HAP-1 (cell line): ENCODE measurements around the gene SLC13A3.

ENCODE experiments used
- DNase-seq, 2 experiments: peaks; one replicate each; pipeline ENCODE4 v3.0.0-alpha.2; 2016 to 2020; ENCODE audit warnings: low spot score in 2 of 2
- H3K27me3 ChIP-seq: fragments of 250-450 bp; sonication (Bioruptor Pico); 2 replicates; pipeline ENCODE4 v1.5.1; 2020; ENCODE audit warnings: low read depth, mild to moderate bottlenecking, moderate library complexity
- H3K36me3 ChIP-seq: fragments of 250-450 bp; sonication (Bioruptor Pico); replicated peaks from 2 replicates; pipeline ENCODE4 v1.5.1; 2020; ENCODE audit warnings: mild to moderate bottlenecking
- H3K4me1 ChIP-seq: fragments of 250-450 bp; sonication (Bioruptor Pico); 2 replicates; pipeline ENCODE4 v1.5.1; 2020; ENCODE audit warnings: mild to moderate bottlenecking
- H3K4me3 ChIP-seq: fragments of 250-450 bp; sonication (Bioruptor Pico); 2 replicates; pipeline ENCODE4 v1.5.1; 2020; ENCODE audit warnings: mild to moderate bottlenecking, moderate library complexity
- H3K9me3 ChIP-seq: fragments of 250-450 bp; sonication (Bioruptor Pico); 2 replicates; pipeline ENCODE4 v1.5.1; 2020; ENCODE audit warnings: mild to moderate bottlenecking, moderate library complexity
- in situ Hi-C: fragments of 300-500 bp; cut with MboI; formaldehyde crosslinking; loops from 3 replicates; pipeline ENCODE4 v1.14.3; 2020; ENCODE audit warnings: low sequenced_read_pairs, inconsistent platforms, mixed read lengths

Gene SLC13A3

GRCh38 chr20:46562373-46563169, 88.7 kb downstream of the SLC13A3 start:
- Histone ChIP-seq H3K4me3 (peak overlapping the region; percentile 11), H3K4me1 (no peaks in the 10 kb centered on the region; the same call in none of the 2 replicates), H3K36me3 (no peaks in the 10 kb centered on the region), H3K9me3 (no peaks in the 10 kb centered on the region), H3K27me3 (peaks cover 2% of the 10 kb centered on the region; the same call in 1 of the 2 replicates)
- in situ Hi-C loops: no loop called here
- DNase-seq: peak; percentile 45 to 84

- Histone ChIP-seq H3K27me3 (peaks cover 2% of the 10 kb centered on the region; the same call in 1 of the 2 replicates), H3K4me1 (no peaks in the 10 kb centered on the region; the same call in none of the 2 replicates), H3K4me3 (peak overlapping the region; percentile 11), H3K36me3 (no peaks in the 10 kb centered on the region), H3K9me3 (no peaks in the 10 kb centered on the region)
- in situ Hi-C loops: no loop called here
- no peak for DNase-seq
Measured at GRCh38 chr20:46562009-46562372, 89.3 kb downstream of the SLC13A3 start.

GRCh38 chr20:46559685-46560440, 91.4 kb downstream of the SLC13A3 start:
- peaks cover 1% of the 10 kb centered on the region; the same call in 1 of the 2 replicates for H3K27me3 ChIP-seq
- no peak for DNase-seq
- H3K36me3 ChIP-seq: no peaks in the 10 kb centered on the region
- in situ Hi-C loops: no loop called here
- H3K4me1 ChIP-seq: no peaks in the 10 kb centered on the region; the same call in none of the 2 replicates
- H3K9me3 ChIP-seq: no peaks in the 10 kb centered on the region
- H3K4me3 ChIP-seq: no peak overlapping the region

- Histone ChIP-seq H3K4me1 (no peaks in the 10 kb centered on the region; the same call in none of the 2 replicates), H3K27me3 (no peaks in the 10 kb centered on the region), H3K36me3 (no peaks in the 10 kb centered on the region), H3K9me3 (no peaks in the 10 kb centered on the region), H3K4me3 (no peak overlapping the region)
- in situ Hi-C loops: no loop called here
- no peak for DNase-seq
Measured at GRCh38 chr20:46559001-46559400, 92.3 kb downstream of the SLC13A3 start.

DNA sequence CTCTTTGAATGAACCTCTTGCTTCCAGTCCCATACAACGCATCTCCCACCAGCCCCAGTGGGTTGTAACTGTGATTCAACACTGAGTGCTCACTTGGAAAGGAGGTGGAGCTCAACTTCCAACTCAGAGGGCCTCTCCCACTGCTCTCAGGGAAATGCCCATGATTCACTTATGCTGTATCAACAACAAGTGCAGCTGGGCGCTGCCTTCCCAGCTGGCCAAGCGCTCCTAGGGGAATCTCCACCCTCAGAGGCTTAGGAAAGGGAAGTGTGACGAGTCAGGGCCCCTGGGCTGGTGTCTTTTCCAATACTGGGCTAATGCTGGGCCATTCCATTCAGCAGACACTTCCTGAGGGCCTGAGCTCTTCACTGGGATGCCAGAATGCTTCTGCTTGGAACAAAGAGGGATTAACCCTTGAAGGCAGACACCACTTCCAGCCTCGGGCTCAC, 92.7 kb downstream of the SLC13A3 start:
- DNase-seq: no peak
- in situ Hi-C loops: no loop called here
- Histone ChIP-seq H3K4me1 (no peaks in the 10 kb centered on the region; the same call in none of the 2 replicates), H3K9me3 (no peaks in the 10 kb centered on the region), H3K4me3 (no peak overlapping the region), H3K36me3 (no peaks in the 10 kb centered on the region), H3K27me3 (no peaks in the 10 kb centered on the region)

- H3K4me3 ChIP-seq: no peak overlapping the region
- H3K27me3 ChIP-seq: no peaks in the 10 kb centered on the region
- no peak for DNase-seq
- H3K9me3 ChIP-seq: no peaks in the 10 kb centered on the region
- in situ Hi-C loops: no loop called here
- no peaks in the 10 kb centered on the region for H3K4me1 ChIP-seq
- no peaks in the 10 kb centered on the region for H3K36me3 ChIP-seq
Measured at GRCh38 chr20:46557231-46557956, 93.9 kb downstream of the SLC13A3 start.

GRCh38 chr20:46555370-46555956, 95.8 kb downstream of the SLC13A3 start:
- in situ Hi-C loops: no loop called here
- Histone ChIP-seq H3K4me1 (no peaks in the 10 kb centered on the region), H3K36me3 (no peaks in the 10 kb centered on the region), H3K27me3 (no peaks in the 10 kb centered on the region), H3K4me3 (no peak overlapping the region), H3K9me3 (no peaks in the 10 kb centered on the region)
- DNase-seq: no peak

DNA sequence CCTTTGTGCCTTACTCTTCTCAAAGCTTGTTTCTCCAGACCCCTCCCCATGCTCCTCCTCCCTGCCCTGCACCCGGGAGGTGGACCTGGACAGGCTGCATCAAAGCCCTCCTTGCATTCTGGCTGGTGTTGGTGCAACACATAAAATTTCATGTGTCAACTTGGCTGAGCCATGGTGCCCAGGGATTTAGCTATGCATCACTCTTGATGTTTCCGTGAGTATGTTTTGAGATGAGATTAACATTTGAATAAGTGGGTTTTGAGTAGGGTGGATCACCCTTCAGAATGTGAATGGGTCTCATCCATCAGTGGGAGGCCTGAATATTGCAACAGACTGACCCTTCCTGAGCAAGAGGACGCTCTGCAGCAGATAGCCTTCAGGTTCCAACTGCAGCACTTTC, 96.4 kb downstream of the SLC13A3 start:
- no peak overlapping the region for H3K4me3 ChIP-seq
- H3K36me3 ChIP-seq: no peaks in the 10 kb centered on the region
- DNase-seq: peak; percentile 23 to 32
- H3K27me3 ChIP-seq: no peaks in the 10 kb centered on the region
- in situ Hi-C loops: no loop called here
- no peaks in the 10 kb centered on the region for H3K9me3 ChIP-seq
- no peaks in the 10 kb centered on the region for H3K4me1 ChIP-seq

GRCh38 chr20:46553926-46554325, 97.3 kb downstream of the SLC13A3 start:
- in situ Hi-C loops: no loop called here
- no peaks in the 10 kb centered on the region for H3K36me3 ChIP-seq
- no peak overlapping the region for H3K4me3 ChIP-seq
- no peaks in the 10 kb centered on the region for H3K27me3 ChIP-seq
- no peaks in the 10 kb centered on the region for H3K4me1 ChIP-seq
- no peak for DNase-seq
- no peaks in the 10 kb centered on the region for H3K9me3 ChIP-seq

GRCh38 chr20:46552460-46553420, 98.5 kb downstream of the SLC13A3 start:
- no peak for DNase-seq
- no peaks in the 10 kb centered on the region for H3K27me3 ChIP-seq
- H3K9me3 ChIP-seq: no peaks in the 10 kb centered on the region
- H3K36me3 ChIP-seq: no peaks in the 10 kb centered on the region
- no peak overlapping the region for H3K4me3 ChIP-seq
- H3K4me1 ChIP-seq: no peaks in the 10 kb centered on the region
- in situ Hi-C loops: no loop called here

DNA sequence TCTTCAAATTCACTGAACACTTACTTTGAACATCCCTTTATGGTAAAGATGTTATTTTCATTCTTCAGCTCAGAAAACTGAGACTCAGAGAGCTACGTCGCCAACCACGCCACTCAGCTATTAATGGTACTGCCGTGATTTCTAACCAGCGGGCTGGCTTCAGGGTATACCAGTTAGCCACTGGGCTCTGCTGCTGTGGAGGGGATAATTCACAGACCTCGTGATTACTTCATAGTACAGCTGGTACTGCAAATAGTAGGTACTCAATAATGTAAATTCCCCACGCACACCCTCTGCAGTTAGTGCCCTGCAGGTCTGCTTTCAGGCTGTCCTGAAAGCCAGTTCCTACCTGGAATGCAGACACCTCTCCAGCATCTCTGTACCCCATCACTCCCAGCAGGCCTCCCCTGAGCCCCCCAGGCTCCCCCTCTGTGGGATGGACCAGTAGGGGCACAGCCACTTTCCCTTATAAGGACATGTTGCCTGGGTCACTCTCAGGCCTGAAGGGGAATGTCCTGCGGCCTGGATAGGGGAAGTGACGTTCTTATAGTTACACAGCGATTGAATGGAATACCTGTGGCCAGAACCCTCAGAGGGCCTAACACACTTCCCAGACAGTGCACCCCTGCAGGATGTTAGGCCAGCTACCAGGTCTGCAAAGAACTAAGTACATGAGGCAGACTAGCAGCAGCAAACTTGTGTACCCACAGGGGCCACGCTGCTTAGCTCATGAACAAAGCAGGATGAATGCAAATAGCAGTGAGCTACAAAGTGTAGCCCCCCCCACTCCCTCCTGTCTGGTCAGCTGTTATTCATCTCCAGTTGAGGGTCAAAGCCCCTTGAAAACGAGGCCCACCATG, 99.5 kb downstream of the SLC13A3 start:
- Histone ChIP-seq H3K9me3 (no peaks in the 10 kb centered on the region), H3K4me1 (no peaks in the 10 kb centered on the region), H3K4me3 (no peak overlapping the region), H3K27me3 (no peaks in the 10 kb centered on the region), H3K36me3 (no peaks in the 10 kb centered on the region)
- in situ Hi-C loops: no loop called here
- no peak for DNase-seq

DNA sequence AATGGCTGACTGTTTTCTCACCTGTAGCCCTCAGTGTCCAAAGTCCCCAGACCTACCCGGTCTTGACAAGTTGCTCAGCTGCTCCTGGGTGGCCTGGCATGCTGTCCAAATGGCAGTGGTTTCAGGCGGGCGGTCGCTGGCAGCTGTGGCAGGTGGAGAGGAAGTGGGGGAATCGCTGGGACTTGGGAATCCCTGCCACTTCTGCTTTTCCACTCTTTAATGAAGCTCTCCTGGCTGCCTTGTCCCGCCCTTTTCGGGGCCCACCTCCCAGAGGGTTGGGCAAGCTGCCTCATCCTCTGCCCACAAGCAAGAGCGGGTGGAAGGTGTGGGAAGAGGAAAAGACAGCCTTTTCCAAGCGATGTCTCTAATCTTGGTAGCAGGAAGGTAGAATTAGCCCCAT, 100.8 kb downstream of the SLC13A3 start, which contains the start of gene OCSTAMP:
Gene OCSTAMP (minus strand): TSS at position 194 of the 400 bp plus-strand sequence. CDS start 94 bp downstream, at position 100.
- Histone ChIP-seq H3K4me3 (no peak within 1 kb of the TSS), H3K4me1 (no peaks in the 10 kb centered on the region), H3K36me3 (no peaks in the 10 kb centered on the region), H3K9me3 (no peaks in the 10 kb centered on the region), H3K27me3 (no peaks in the 10 kb centered on the region)
- in situ Hi-C loops: no loop called here
- DNase-seq: no peak
